Stimulated activated memory B cell treated with anti-CD40 and anti-IgM and Interleukin-4, amounts not matched to agents 10 μg/mL and 1 μg/mL and 100 μg/mL, for 72 hours (primary cell): ENCODE data around the gene SGK1.
"Not testable (repeated sequence)": the region's sequence is repeated elsewhere in the genome, so short reads cannot be mapped to it uniquely, and the experiment has no call there.

Experiments
- ATAC-seq: fragments of 150-1000 bp; cut with Tn5 transposase; 2 replicates; pipeline ENCODE4 v1.10.0; 2021
- H3K27ac Mint-ChIP-seq: one replicate; pipeline ENCODE4 v1.8.0; 2022; ENCODE audit warnings: mild to moderate bottlenecking, mixed read lengths
- H3K27me3 Mint-ChIP-seq: one replicate; pipeline ENCODE4 v1.8.0; 2022; ENCODE audit warnings: mixed read lengths
- H3K36me3 Mint-ChIP-seq: one replicate; pipeline ENCODE4 v1.8.0; 2022; ENCODE audit warnings: mixed read lengths
- H3K4me1 Mint-ChIP-seq: one replicate; pipeline ENCODE4 v1.8.0; 2022; ENCODE audit warnings: mixed read lengths
- H3K4me3 Mint-ChIP-seq: one replicate; pipeline ENCODE4 v1.8.0; 2022; ENCODE audit warnings: mild to moderate bottlenecking, moderate library complexity, mixed read lengths
- H3K9me3 Mint-ChIP-seq: one replicate; pipeline ENCODE4 v1.8.0; 2022; ENCODE audit warnings: mixed read lengths

SGK1 gene

GRCh38 chr6:134296762-134297161 is 21.1 kb downstream of the SGK1 start:
- no peaks in the 10 kb centered on the region for H3K27me3 Mint-ChIP-seq
- peaks cover 3% of the 10 kb centered on the region for H3K9me3 Mint-ChIP-seq
- no peaks in the 10 kb centered on the region for H3K36me3 Mint-ChIP-seq
- ATAC-seq: no peak
- H3K27ac Mint-ChIP-seq: peak overlapping the region; percentile 56
- H3K4me1 Mint-ChIP-seq: peaks cover 21% of the 10 kb centered on the region
- no peak overlapping the region for H3K4me3 Mint-ChIP-seq

- peaks cover 3% of the 10 kb centered on the region for H3K9me3 Mint-ChIP-seq
- peak overlapping the region; percentile 56 for H3K27ac Mint-ChIP-seq
- peaks cover 21% of the 10 kb centered on the region for H3K4me1 Mint-ChIP-seq
- H3K27me3 Mint-ChIP-seq: no peaks in the 10 kb centered on the region
- no peaks in the 10 kb centered on the region for H3K36me3 Mint-ChIP-seq
- H3K4me3 Mint-ChIP-seq: no peak overlapping the region
- ATAC-seq: peak; percentile 79
Measured at GRCh38 chr6:134295953-134296553, 21.9 kb downstream of the SGK1 start.

GRCh38 chr6:134293659-134294161 is 24.2 kb downstream of the SGK1 start:
- no peak overlapping the region for H3K4me3 Mint-ChIP-seq
- peaks cover 2% of the 10 kb centered on the region for H3K9me3 Mint-ChIP-seq
- no peaks in the 10 kb centered on the region for H3K36me3 Mint-ChIP-seq
- ATAC-seq: no peak
- peaks cover 23% of the 10 kb centered on the region for H3K4me1 Mint-ChIP-seq
- H3K27ac Mint-ChIP-seq: peak overlapping the region; percentile 21
- no peaks in the 10 kb centered on the region for H3K27me3 Mint-ChIP-seq

GRCh38 chr6:134291156-134291555 is 26.8 kb downstream of the SGK1 start:
- no peak overlapping the region for H3K4me3 Mint-ChIP-seq

GRCh38 chr6:134289204-134289575 is 28.7 kb downstream of the SGK1 start:
- Mint-ChIP-seq H3K36me3 (no peaks in the 10 kb centered on the region), H3K27ac (peak overlapping the region; percentile 86), H3K27me3 (no peaks in the 10 kb centered on the region), H3K4me1 (peaks cover 26% of the 10 kb centered on the region), H3K9me3 (peaks cover 2% of the 10 kb centered on the region), H3K4me3 (no peak overlapping the region)
- no peak for ATAC-seq

More at GRCh38 chr6:134291156-134291555, 26.8 kb downstream of the SGK1 start:
- H3K36me3 Mint-ChIP-seq: no peaks in the 10 kb centered on the region
- no peaks in the 10 kb centered on the region for H3K27me3 Mint-ChIP-seq
- no peak overlapping the region for H3K27ac Mint-ChIP-seq
- peaks cover 34% of the 10 kb centered on the region for H3K4me1 Mint-ChIP-seq
- no peak for ATAC-seq
- peaks cover 2% of the 10 kb centered on the region for H3K9me3 Mint-ChIP-seq

GRCh38 chr6:134288538-134289203 is 29.2 kb downstream of the SGK1 start:
- ATAC-seq: peak; percentile 89
- Mint-ChIP-seq H3K27ac (peak overlapping the region; percentile 86), H3K36me3 (no peaks in the 10 kb centered on the region), H3K4me1 (peaks cover 26% of the 10 kb centered on the region), H3K27me3 (no peaks in the 10 kb centered on the region), H3K9me3 (peaks cover 2% of the 10 kb centered on the region), H3K4me3 (peak overlapping the region; percentile 7)

- Mint-ChIP-seq H3K9me3 (peaks cover 2% of the 10 kb centered on the region), H3K27me3 (no peaks in the 10 kb centered on the region), H3K36me3 (no peaks in the 10 kb centered on the region), H3K4me3 (peak overlapping the region; percentile 7), H3K27ac (peak overlapping the region; percentile 86), H3K4me1 (peaks cover 26% of the 10 kb centered on the region)
- peak; percentile 37 for ATAC-seq
Measured at GRCh38 chr6:134287859-134288537, 29.9 kb downstream of the SGK1 start.

GRCh38 chr6:134282816-134283215 is 35.1 kb downstream of the SGK1 start:
- H3K27ac Mint-ChIP-seq: no peak overlapping the region
- no peak for ATAC-seq

GRCh38 chr6:134281388-134281787 is 36.5 kb downstream of the SGK1 start:
- Mint-ChIP-seq H3K27ac (no peak overlapping the region), H3K4me1 (peaks cover 14% of the 10 kb centered on the region), H3K36me3 (no peaks in the 10 kb centered on the region), H3K4me3 (no peak overlapping the region), H3K9me3 (no peaks in the 10 kb centered on the region), H3K27me3 (no peaks in the 10 kb centered on the region)
- ATAC-seq: no peak

More at GRCh38 chr6:134282816-134283215, 35.1 kb downstream of the SGK1 start:
- peaks cover 10% of the 10 kb centered on the region for H3K4me1 Mint-ChIP-seq
- H3K9me3 Mint-ChIP-seq: no peaks in the 10 kb centered on the region
- H3K36me3 Mint-ChIP-seq: no peaks in the 10 kb centered on the region
- H3K4me3 Mint-ChIP-seq: no peak overlapping the region
- H3K27me3 Mint-ChIP-seq: no peaks in the 10 kb centered on the region

GRCh38 chr6:134278000-134278399 is 39.9 kb downstream of the SGK1 start:
- H3K27ac Mint-ChIP-seq: no peak overlapping the region
- H3K9me3 Mint-ChIP-seq: no peaks in the 10 kb centered on the region
- peaks cover 7% of the 10 kb centered on the region for H3K4me1 Mint-ChIP-seq
- H3K36me3 Mint-ChIP-seq: no peaks in the 10 kb centered on the region
- no peaks in the 10 kb centered on the region for H3K27me3 Mint-ChIP-seq
- ATAC-seq: no peak
- H3K4me3 Mint-ChIP-seq: no peak overlapping the region

GRCh38 chr6:134276891-134277377 is 41.0 kb downstream of the SGK1 start:
- not testable (repeated sequence) for H3K9me3 Mint-ChIP-seq, ATAC-seq, H3K4me3 Mint-ChIP-seq, H3K27me3 Mint-ChIP-seq, H3K4me1 Mint-ChIP-seq, H3K36me3 Mint-ChIP-seq
- peak overlapping the region; percentile 49 for H3K27ac Mint-ChIP-seq

GRCh38 chr6:134272374-134272773 is 45.5 kb downstream of the SGK1 start:
- Mint-ChIP-seq H3K4me1 (peaks cover 7% of the 10 kb centered on the region), H3K27ac (no peak overlapping the region), H3K27me3 (no peaks in the 10 kb centered on the region), H3K4me3 (no peak overlapping the region), H3K36me3 (no peaks in the 10 kb centered on the region), H3K9me3 (no peaks in the 10 kb centered on the region)
- no peak for ATAC-seq

- Mint-ChIP-seq H3K4me3 (no peak overlapping the region), H3K4me1 (no peaks in the 10 kb centered on the region), H3K36me3 (no peaks in the 10 kb centered on the region), H3K27me3 (no peaks in the 10 kb centered on the region), H3K9me3 (no peaks in the 10 kb centered on the region), H3K27ac (no peak overlapping the region)
- ATAC-seq: no peak
Measured at GRCh38 chr6:134267917-134268361, 50.0 kb downstream of the SGK1 start.

- H3K4me1 Mint-ChIP-seq: no peaks in the 10 kb centered on the region
- no peaks in the 10 kb centered on the region for H3K27me3 Mint-ChIP-seq
- no peak overlapping the region for H3K27ac Mint-ChIP-seq
- H3K9me3 Mint-ChIP-seq: no peaks in the 10 kb centered on the region
- ATAC-seq: no peak
- no peak overlapping the region for H3K4me3 Mint-ChIP-seq
- H3K36me3 Mint-ChIP-seq: no peaks in the 10 kb centered on the region
Measured at GRCh38 chr6:134266776-134267175, 51.1 kb downstream of the SGK1 start.

GRCh38 chr6:134261766-134262165 is 56.1 kb downstream of the SGK1 start:
- Mint-ChIP-seq H3K36me3 (no peaks in the 10 kb centered on the region), H3K27ac (no peak overlapping the region), H3K4me1 (no peaks in the 10 kb centered on the region), H3K4me3 (no peak overlapping the region), H3K27me3 (no peaks in the 10 kb centered on the region), H3K9me3 (no peaks in the 10 kb centered on the region)
- ATAC-seq: no peak
